GM12801 (cell line): ENCODE results near the gene ULK4.

ENCODE experiments used
- TF ChIP-seq, protein P1 (sequence below): IDR thresholded peaks from one replicate; pipeline ENCODE4 v1.5.1; 2011; ENCODE audit warnings: control low read depth; ENCODE audit not compliant: insufficient read length; ENCODE audit errors: extremely low read depth

The ULK4 gene

DNA sequence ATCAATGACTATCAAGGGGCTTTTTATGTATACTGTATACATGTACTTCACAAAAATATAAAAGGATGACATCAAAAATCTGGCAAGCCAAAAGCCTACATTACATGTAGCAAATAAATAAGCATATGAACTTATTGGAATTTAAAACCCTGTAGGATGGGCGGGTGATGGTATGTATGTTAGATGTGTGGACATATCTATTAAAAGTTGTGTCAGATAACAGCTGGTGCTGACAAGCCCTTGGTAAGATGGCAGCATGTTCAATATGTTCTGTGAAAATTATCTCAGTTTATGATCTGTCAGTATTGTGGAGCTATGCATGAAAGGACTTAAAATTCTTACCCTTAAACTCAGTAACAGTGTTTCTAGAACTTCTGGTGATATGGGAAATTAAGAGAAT is 742.5 kb downstream of the ULK4 start:
- TF ChIP-seq, protein P1, sequence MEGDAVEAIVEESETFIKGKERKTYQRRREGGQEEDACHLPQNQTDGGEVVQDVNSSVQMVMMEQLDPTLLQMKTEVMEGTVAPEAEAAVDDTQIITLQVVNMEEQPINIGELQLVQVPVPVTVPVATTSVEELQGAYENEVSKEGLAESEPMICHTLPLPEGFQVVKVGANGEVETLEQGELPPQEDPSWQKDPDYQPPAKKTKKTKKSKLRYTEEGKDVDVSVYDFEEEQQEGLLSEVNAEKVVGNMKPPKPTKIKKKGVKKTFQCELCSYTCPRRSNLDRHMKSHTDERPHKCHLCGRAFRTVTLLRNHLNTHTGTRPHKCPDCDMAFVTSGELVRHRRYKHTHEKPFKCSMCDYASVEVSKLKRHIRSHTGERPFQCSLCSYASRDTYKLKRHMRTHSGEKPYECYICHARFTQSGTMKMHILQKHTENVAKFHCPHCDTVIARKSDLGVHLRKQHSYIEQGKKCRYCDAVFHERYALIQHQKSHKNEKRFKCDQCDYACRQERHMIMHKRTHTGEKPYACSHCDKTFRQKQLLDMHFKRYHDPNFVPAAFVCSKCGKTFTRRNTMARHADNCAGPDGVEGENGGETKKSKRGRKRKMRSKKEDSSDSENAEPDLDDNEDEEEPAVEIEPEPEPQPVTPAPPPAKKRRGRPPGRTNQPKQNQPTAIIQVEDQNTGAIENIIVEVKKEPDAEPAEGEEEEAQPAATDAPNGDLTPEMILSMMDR: no peak

DNA sequence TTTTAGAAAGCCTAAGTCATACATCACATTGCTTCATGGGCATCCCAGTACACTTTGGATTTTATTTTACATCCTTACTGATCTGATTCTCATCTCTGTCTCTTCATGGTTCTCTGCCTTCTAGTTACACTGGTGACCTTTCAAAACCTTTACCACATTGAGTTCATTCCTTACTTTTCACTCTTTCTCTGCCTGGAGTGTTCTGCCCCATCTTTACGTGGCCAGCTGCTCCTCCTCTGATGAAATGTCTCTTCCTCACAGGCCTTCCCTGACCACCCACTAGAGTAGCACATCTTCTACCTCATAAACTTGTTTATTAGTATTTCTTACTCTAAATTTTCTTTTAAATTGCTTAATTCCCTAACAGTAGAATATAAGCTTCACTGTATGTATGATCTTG is 744.9 kb downstream of the ULK4 start:
- TF ChIP-seq, protein P1: no peak

DNA sequence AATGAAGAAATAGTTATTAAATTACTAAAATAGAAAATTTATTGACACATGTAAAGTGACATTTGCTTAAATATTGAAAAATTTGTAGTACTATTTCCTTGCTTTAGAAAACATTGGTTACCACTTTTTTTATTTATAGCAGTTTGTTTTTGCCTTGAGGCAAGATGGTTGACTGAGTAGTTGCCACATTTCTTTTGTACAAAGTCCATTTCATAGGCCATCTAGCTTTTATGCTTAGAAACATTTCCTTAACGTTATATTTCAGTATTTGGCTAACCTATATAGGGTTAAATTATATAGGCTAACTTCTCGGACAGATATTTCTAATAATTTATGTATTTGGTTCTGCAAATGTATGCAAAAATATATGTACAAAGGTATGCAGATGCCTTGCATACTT is 745.5 kb downstream of the ULK4 start:
- TF ChIP-seq, protein P1: no peak

DNA sequence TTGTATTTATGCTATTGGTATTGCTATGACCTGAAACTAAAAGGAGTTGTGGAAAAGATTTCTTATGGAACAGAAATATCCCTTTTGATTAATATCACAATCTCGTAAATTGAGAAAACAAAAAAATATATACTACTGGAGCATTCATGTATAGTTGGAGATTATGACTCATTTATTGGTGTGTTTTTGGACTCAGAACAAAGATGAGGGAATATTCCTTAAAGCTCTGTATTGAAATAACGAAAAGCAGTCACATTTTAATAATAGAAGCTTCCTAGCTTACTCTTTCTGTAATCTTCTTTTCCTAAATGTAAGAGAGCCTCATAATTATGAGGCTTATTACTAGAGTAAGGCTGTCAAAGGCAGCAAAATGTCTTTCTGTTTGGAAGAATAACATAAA is 748.3 kb downstream of the ULK4 start:
- TF ChIP-seq, protein P1: no peak

DNA sequence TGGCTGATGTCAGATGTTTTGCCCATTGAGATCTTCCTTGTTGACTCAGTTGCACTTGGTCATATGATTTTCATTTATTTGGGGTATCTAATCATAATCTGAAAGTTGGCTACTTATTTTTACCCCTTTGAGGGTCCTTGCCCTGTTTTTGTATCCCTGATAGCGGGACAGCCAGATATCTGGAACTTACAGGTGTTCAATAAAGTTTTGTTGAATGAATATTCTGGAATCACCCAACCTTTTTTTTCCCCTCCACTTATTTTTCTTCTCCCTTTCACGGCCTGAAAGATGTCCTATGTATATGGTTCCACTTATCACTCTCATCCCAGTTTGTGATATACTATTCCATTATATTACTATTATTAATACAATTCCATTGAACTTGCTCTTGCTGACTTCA is 749.8 kb downstream of the ULK4 start:
- TF ChIP-seq, protein P1: no peak

DNA sequence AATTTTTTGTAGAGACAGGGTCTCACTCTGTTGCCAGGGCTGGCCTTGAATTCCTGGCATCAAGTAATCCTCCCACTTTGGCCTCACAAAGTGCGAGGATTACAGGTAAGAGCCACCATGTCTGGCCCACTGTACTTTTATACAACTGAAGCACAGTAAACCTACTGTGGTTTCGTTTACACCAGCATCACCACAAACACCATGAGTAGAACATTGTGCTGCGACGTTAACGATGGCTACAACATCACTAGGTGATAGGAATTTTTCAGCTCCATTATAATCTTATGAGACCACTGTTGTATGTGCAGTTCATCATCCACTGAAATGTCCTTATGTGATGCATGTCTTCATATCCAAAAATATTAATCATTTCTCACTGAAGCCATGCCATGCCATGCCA is 750.9 kb downstream of the ULK4 start:
- TF ChIP-seq, protein P1: no peak

DNA sequence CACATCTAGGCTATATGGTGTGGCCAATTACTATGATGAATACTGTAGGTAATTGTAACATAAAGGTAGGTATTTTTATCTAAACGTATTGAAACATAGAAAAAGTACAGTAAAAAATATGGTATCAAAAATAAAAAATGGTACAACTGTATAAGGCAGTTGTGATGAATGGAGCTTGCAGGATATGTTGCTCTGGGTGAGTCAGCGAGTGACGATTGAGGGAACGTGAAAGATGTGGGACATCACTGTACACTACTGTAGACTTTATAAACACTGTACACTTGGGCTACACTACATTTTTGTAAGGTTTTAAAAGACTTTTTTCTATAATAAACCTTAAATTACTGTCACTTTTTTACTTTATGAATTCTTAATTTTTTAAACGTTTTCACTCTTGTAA is 752.3 kb downstream of the ULK4 start:
- TF ChIP-seq, protein P1: no peak

DNA sequence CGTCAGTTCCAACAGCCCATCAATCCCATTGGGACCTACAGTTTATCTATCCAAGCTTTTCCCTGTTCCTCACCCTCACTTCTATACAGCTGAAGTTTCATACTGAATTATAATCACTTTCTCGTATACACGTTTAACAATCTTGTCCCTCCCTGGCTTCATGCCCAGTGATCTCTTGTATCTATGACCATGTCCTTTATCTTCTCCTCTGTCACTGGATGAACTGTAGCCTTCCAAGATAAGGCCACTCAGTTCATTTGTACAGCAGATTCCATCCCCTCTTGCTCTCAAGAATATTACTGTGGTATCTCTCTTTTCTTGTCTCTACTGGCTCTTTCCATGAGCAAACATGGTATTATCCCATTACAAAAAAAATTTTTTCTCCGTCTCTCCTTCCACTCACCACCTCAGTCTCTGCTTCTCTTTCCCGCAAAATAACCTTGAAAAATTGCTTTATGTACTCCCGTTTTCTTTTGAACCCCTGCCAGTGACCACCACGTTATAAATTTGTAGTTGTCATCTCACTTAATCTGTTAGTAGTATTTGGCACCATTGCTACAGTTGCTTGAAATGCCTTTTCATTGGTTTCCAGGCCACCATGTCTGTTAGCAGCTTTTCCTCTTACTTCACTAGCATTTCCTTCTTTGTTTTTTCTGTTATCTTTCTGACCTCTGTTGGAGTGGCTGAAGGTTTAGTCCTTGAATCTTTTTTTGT is 753.2 kb downstream of the ULK4 start:
- TF ChIP-seq, protein P1: no peak
